Naive thymus-derived CD4-positive, alpha-beta T cell (primary cell): Measurements from ENCODE around the gene VMAC. TPM values are rescaled to one million over a fixed set of nuclear protein-coding genes. Genes with fewer than 3 reads are reported as not detected.
"Not testable (repeated sequence)": the region's sequence is repeated elsewhere in the genome, so short reads cannot be mapped to it uniquely, and the experiment has no call there.

ENCODE experiments used
- ATAC-seq: fragments of 150-1000 bp; cut with Tn5 transposase; 2 replicates; pipeline ENCODE4 v1.10.0; 2021; ENCODE audit warnings: mild to moderate bottlenecking, moderate library complexity
- CTCF ChIA-PET: fragments of 350-600 bp; sonication (Branson Sonifier 250); formaldehyde crosslinking; loops from one replicate; lab custom pipeline; 2021; ENCODE audit warnings: antibody characterized with exemption; lab: Charles Lee
- POLR2A ChIA-PET: fragments of 350-600 bp; sonication (Branson Sonifier 250); formaldehyde crosslinking; loops from one replicate; lab custom pipeline; 2021; ENCODE audit warnings: antibody characterized with exemption, inconsistent platforms; lab: Charles Lee
- DNase-seq, 9 donors: peaks; one replicate each; pipeline versions ENCODE4 v3.0.0 to v3.0.0-alpha.2; 2020 to 2022; ENCODE audit warnings: mixed read lengths in 1 of 9
- H3K27ac ChIP-seq: one replicate; pipeline ENCODE4 v1.7.0; 2013; ENCODE audit warnings: mild to moderate bottlenecking, low read depth, low read length, moderate library complexity
- H3K27me3 ChIP-seq, 2 donors: one replicate each; pipeline ENCODE4 v1.7.0; 2013; ENCODE audit warnings: low read length in 2 of 2, mild to moderate bottlenecking in 2 of 2, moderate library complexity in 2 of 2; ENCODE audit not compliant: control insufficient read depth in 2 of 2, insufficient read depth in 2 of 2
- H3K36me3 ChIP-seq, 3 experiments: 1 replicate in 2 of 3; 2 replicates in 1 of 3; pipeline ENCODE4 v1.7.0; 2013; ENCODE audit warnings: low read length in 3 of 3, mild to moderate bottlenecking in 3 of 3, moderate library complexity in 1 of 3; ENCODE audit not compliant: insufficient read depth in 3 of 3, control insufficient read depth in 2 of 3
- H3K4me1 ChIP-seq, 2 donors: one replicate each; pipeline ENCODE4 v1.7.0; 2013; ENCODE audit warnings: low read length in 2 of 2, mild to moderate bottlenecking in 2 of 2, moderate library complexity in 1 of 2; ENCODE audit not compliant: control insufficient read depth in 2 of 2, insufficient read depth in 2 of 2
- H3K4me3 ChIP-seq: 2 replicates; pipeline ENCODE4 v1.7.0; 2013; ENCODE audit warnings: mild to moderate bottlenecking, low read length
- H3K9me3 ChIP-seq, 3 experiments: 1 replicate in 2 of 3; 2 replicates in 1 of 3; pipeline ENCODE4 v1.7.0; 2013; ENCODE audit warnings: low read length in 3 of 3; ENCODE audit not compliant: control insufficient read depth in 2 of 3
- H3K27ac Mint-ChIP-seq, 9 donors: one replicate each; pipeline ENCODE4 v1.8.0; 2020 to 2022; ENCODE audit warnings: mixed read lengths in 9 of 9, mild to moderate bottlenecking in 8 of 9, moderate library complexity in 5 of 9, inconsistent platforms in 2 of 9
- H3K27me3 Mint-ChIP-seq, 5 donors: one replicate each; pipeline ENCODE4 v1.8.0; 2021 to 2022; ENCODE audit warnings: mixed read lengths in 5 of 5, mild to moderate bottlenecking in 1 of 5
- H3K36me3 Mint-ChIP-seq, 5 donors: one replicate each; pipeline ENCODE4 v1.8.0; 2020 to 2022; ENCODE audit warnings: mixed read lengths in 5 of 5, mild to moderate bottlenecking in 3 of 5, inconsistent platforms in 1 of 5
- H3K4me1 Mint-ChIP-seq, 7 donors: one replicate each; pipeline ENCODE4 v1.8.0; 2020 to 2022; ENCODE audit warnings: mixed read lengths in 7 of 7, mild to moderate bottlenecking in 3 of 7, inconsistent platforms in 1 of 7
- H3K4me3 Mint-ChIP-seq, 10 donors: one replicate each; pipeline ENCODE4 v1.8.0; 2020 to 2022; ENCODE audit warnings: mild to moderate bottlenecking in 10 of 10, mixed read lengths in 10 of 10, moderate library complexity in 6 of 10, inconsistent platforms in 2 of 10
- H3K9me3 Mint-ChIP-seq, 11 donors: one replicate each; pipeline ENCODE4 v1.8.0; 2020 to 2022; ENCODE audit warnings: mixed read lengths in 11 of 11, mild to moderate bottlenecking in 4 of 11, inconsistent platforms in 1 of 11, moderate library complexity in 1 of 11
- intact Hi-C, 2 donors: fragments of 100-400 bp; cut with micrococcal nuclease; formaldehyde crosslinking; loops; one replicate each; pipeline ENCODE4 v1.15.1; 2023
- polyA plus RNA-seq, 2 donors: library from polyadenylated mRNA; unstranded; fragments of 300-500 nt; fragmentation: Illumina TruSeq; gene quantifications; one replicate each; pipeline ENCODE4 v1.2.3, GENCODE V29; 2021
- total RNA-seq, 6 experiments: library from RNA in 5 of 6; stranded (reverse) in 5 of 6; gene quantifications; 1 replicate in 5 of 6; 2 replicates in 1 of 6; pipeline ENCODE4 v1.2.3 and lab custom pipeline; 2021 to 2026

VMAC gene
- total and polyA plus RNA-seq, 7 experiments from 2014 or later = 6.3 to 39.4 (median 24.3) TPM

DNA sequence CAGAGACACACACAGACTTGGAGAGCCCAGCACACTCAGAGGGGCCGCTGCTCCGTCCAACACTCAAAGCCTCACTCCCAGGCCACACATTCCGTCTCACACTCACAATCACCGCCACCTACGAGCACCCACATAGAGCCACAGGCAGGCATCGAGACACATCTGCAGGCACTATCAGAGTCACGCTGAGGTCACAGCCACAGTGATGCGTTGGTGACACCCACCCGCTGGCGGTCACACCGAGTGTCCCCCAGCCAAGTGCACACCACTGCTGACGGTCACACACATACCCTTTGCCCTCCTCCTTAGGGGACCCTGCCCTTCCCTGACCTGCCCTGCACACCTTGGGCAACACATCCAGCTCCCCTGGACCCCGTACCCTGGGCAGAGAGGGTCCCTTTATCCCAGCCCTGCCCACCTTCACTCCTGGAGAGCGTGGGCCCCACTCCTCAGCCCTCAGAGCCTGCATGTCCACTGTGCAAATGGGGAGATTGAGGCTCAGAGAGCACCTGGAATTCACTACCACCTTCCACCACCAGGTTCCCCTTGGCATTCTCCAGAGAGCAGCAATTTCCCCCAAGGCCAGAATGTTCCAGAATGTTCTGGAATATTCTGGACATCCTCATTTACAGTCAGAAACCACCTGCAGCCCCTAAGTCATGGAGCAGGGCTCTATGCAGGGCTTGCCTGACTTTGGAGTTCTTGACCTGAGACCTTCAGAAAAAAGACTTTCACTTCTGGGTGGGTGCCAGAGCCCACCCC lies 39.8 kb upstream of the VMAC start:
- intact Hi-C loops = no loop called here
- H3K4me3 ChIP-seq = no peak overlapping the region
- H3K27me3 ChIP-seq = no peaks in the 10 kb centered on the region
- CTCF ChIA-PET = no interaction called here
- no peak for DNase-seq
- Mint-ChIP-seq H3K27ac (peak overlapping the region in 2 of 9 donors; percentile 4 to 16), H3K27me3 (peaks cover 0 to 6% (median 0%) of the 10 kb centered on the region in 5 donors), H3K9me3 (no peaks in the 10 kb centered on the region), H3K4me1 (peaks cover 0 to 7% (median 0%) of the 10 kb centered on the region in 7 donors), H3K36me3 (no peaks in the 10 kb centered on the region), H3K4me3 (no peak overlapping the region)
- H3K4me1 ChIP-seq = no peaks in the 10 kb centered on the region
- H3K36me3 ChIP-seq = no peaks in the 10 kb centered on the region
- no peaks in the 10 kb centered on the region for H3K9me3 ChIP-seq
- H3K27ac ChIP-seq = no peak overlapping the region
- POLR2A ChIA-PET = no interaction called here
- ATAC-seq = peak; percentile 32

DNA sequence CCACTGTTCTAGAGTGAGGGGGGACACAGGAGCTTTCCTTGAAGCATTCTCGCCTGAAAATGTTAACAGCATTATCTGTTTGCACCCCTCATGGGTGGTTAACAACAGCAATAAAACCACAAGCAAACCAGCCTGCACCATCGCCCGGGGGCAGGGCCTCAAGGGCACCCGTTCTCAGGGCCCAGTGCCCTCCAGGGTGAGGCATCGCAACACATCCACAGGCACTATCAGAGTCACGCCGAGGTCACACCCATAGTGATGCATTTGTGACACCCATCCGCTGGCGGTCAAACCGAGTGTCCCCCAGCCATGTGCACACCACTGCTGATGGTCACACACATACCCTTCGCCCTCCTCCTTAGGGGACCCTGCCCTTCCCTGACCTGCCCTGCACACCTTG lies 38.9 kb upstream of the VMAC start:
- peak overlapping the region in 1 of 9 donors; percentile 4 for H3K27ac Mint-ChIP-seq
- peak; percentile 29 for ATAC-seq
- Histone ChIP-seq H3K4me1 (no peaks in the 10 kb centered on the region), H3K4me3 (no peak overlapping the region), H3K27ac (no peak overlapping the region), H3K9me3 (no peaks in the 10 kb centered on the region), H3K36me3 (no peaks in the 10 kb centered on the region), H3K27me3 (no peaks in the 10 kb centered on the region)
- no peaks in the 10 kb centered on the region for H3K36me3 Mint-ChIP-seq
- H3K4me3 Mint-ChIP-seq = no peak overlapping the region
- peaks cover 0 to 6% (median 0%) of the 10 kb centered on the region in 5 donors for H3K27me3 Mint-ChIP-seq
- no peak for DNase-seq
- peaks cover 0 to 7% (median 0%) of the 10 kb centered on the region in 7 donors for H3K4me1 Mint-ChIP-seq
- intact Hi-C loops = no loop called here
- ChIA-PET POLR2A (no interaction called here), CTCF (no interaction called here)
- no peaks in the 10 kb centered on the region for H3K9me3 Mint-ChIP-seq

DNA sequence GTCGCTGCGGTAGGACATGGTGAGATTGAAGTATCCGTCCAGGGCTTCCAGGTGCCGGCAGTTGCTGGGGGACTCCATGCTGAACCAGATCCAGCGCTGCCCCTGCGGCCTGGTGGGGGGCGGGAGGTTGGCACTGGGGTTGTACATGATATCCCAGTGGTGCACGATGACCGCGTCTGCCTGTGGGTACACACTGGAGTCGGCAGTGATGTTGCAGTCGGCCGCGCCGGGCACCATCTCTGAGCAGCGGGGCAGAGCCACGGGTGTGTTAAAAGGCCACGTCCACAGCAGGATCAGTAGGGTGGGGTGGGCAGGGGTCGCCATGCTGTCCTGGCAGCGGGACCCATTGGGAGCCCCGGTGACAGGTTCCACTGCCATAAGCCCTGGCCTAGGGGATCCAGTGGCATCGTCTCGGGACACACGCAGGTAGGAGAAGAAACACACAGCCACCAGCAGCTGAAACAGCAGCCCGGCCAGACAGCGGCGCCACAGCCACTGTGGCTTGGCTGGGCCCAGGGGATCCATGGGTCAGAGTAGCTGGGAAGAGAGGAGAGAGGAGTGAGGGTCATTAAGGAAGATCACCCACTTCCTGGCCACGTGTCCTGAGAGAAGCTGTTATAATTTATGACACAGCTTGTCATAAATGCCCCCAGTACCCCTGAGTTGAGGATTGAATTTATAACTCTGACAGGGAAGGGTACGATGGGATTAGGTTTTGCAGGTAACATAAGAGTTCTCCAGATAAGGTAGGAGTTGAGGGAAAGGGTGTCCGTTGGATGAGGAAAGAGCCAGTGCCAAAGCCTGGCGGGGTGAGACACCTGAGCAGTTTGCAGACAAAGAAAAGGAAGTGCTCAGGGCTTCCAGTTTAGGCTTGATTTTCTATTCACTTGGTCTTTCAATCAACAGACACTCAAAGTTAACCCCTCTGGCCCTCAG lies 37.2 kb upstream of the VMAC start:
- Histone ChIP-seq H3K4me1 (no peaks in the 10 kb centered on the region), H3K27me3 (no peaks in the 10 kb centered on the region), H3K9me3 (no peaks in the 10 kb centered on the region), H3K36me3 (no peaks in the 10 kb centered on the region), H3K4me3 (no peak overlapping the region), H3K27ac (no peak overlapping the region)
- Mint-ChIP-seq H3K4me3 (no peak overlapping the region), H3K9me3 (no peaks in the 10 kb centered on the region), H3K36me3 (no peaks in the 10 kb centered on the region), H3K4me1 (peaks cover 0 to 7% (median 0%) of the 10 kb centered on the region in 7 donors), H3K27ac (peak overlapping the region in 1 of 9 donors; percentile 46), H3K27me3 (peaks cover 0 to 4% (median 0%) of the 10 kb centered on the region in 5 donors)
- POLR2A ChIA-PET = no interaction called here
- ATAC-seq (no peak), DNase-seq (no peak)
- intact Hi-C loops = no loop called here
- CTCF ChIA-PET = no interaction called here

DNA sequence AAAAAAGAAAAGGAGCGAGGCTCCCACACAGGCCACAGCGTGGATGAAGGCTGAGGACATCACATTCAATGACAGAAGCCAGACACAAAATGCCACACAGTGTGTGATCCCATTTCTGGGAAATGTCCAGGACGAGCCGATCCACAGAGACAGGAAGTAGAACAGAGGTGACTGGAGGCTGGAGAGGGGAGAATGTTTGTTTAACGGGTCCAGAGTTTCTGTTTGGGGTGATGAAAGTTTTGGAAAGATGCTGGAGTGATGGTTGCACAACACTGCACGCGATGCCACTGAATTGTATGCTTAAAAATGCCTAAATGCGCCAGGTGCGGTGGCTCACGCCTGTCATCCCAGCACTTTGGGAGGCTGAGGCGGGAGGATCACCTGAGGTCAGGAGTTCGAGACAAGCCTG lies 33.7 kb upstream of the VMAC start:
- no peaks in the 10 kb centered on the region for H3K36me3 ChIP-seq
- Mint-ChIP-seq H3K9me3 (no peaks in the 10 kb centered on the region), H3K36me3 (no peaks in the 10 kb centered on the region), H3K4me3 (no peak overlapping the region), H3K4me1 (peaks cover 0 to 3% (median 0%) of the 10 kb centered on the region in 7 donors), H3K27ac (peak overlapping the region in 1 of 9 donors; percentile 30), H3K27me3 (peaks cover 0 to 4% (median 0%) of the 10 kb centered on the region in 5 donors)
- intact Hi-C loops = no loop called here
- ChIA-PET CTCF (no interaction called here), POLR2A (no interaction called here)
- no peak for DNase-seq
- ATAC-seq = no peak
- H3K4me1 ChIP-seq = no peaks in the 10 kb centered on the region
- H3K9me3 ChIP-seq = no peaks in the 10 kb centered on the region
- H3K4me3 ChIP-seq = no peak overlapping the region
- no peak overlapping the region for H3K27ac ChIP-seq
- no peaks in the 10 kb centered on the region for H3K27me3 ChIP-seq

DNA sequence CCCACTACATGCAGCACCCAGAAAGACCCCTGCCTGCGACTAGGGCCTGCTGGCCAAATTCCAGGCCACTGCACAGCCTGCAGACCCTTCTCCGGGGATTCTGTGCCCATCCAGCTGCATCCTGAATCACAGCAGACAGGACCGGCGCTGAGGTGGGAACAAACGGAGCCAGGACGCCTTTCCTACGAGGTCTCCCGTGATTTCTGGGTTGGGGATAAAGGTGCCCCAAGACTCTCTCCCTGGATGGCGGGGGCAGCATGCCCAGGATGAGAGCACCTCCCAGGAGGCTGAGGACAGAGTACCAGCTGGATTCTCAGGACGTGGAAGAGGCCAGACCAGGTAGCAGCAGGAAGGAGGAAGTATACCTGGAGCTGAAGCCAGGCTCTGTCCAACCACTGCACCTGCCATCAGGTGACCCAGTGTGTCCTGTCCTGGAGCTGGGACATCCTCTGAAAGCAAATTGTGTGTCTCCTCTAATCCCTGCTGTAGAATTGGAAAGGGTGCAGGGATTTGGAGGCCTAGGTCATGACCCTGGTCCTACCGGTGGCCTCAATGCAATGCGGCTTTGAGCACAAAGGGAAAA lies 31.0 kb upstream of the VMAC start:
- no peak overlapping the region for H3K4me3 ChIP-seq
- Mint-ChIP-seq H3K4me1 (peaks cover 0 to 2% (median 0%) of the 10 kb centered on the region in 7 donors), H3K27ac (no peak overlapping the region), H3K9me3 (no peaks in the 10 kb centered on the region), H3K4me3 (no peak overlapping the region), H3K27me3 (peaks cover 0 to 15% (median 0%) of the 10 kb centered on the region in 5 donors), H3K36me3 (no peaks in the 10 kb centered on the region)
- H3K27ac ChIP-seq = no peak overlapping the region
- ATAC-seq = no peak
- CTCF ChIA-PET = no interaction called here
- POLR2A ChIA-PET = no interaction called here
- intact Hi-C loops = no loop called here
- no peaks in the 10 kb centered on the region for H3K27me3 ChIP-seq
- DNase-seq = no peak
- H3K36me3 ChIP-seq = no peaks in the 10 kb centered on the region
- no peaks in the 10 kb centered on the region for H3K9me3 ChIP-seq
- no peaks in the 10 kb centered on the region for H3K4me1 ChIP-seq

DNA sequence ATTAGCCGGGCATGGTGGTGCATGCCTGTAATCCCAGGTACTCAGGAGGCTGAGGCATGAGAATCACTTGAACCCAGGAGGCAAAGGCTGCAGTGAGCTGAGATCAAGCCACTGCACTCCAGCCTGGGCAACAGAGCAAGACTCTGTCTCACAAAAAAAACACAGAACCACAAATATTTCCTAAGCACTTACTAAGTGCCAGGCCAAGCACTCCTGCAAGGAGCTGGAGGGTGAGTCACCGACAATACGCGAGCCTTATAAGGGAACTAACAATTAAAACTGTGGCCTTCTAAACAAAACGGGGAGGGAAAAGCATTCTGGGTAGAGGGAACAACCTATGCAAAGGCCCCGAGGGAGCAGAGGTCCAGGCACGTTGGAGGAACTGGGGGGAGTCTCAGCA lies 30.2 kb upstream of the VMAC start:
- H3K36me3 Mint-ChIP-seq, H3K36me3 ChIP-seq, H3K4me1 ChIP-seq, H3K9me3 Mint-ChIP-seq, CTCF ChIA-PET, H3K27me3 ChIP-seq, H3K4me1 Mint-ChIP-seq, H3K9me3 ChIP-seq, DNase-seq, intact Hi-C loops, H3K27ac ChIP-seq, H3K27ac Mint-ChIP-seq, H3K4me3 ChIP-seq, POLR2A ChIA-PET, H3K4me3 Mint-ChIP-seq: not testable (repeated sequence)
- peaks cover 0 to 20% (median 0%) of the 10 kb centered on the region in 5 donors for H3K27me3 Mint-ChIP-seq
- ATAC-seq = peak; percentile 26
